Upper lobe of left lung (tissue), 4 donors: ENCODE results near the gene CASQ2.

ENCODE experiments used
- CTCF ChIP-seq, 6 experiments: fragments of 450-650 bp in 4 of 6; fragments of 200-600 bp in 2 of 6; sonication (generic) in 2 of 6; IDR thresholded peaks; one replicate each; pipeline ENCODE4 v1.5.1; 2016 to 2019; ENCODE audit warnings: antibody characterized with exemption in 6 of 6
- EP300 ChIP-seq, 4 donors: sonication (generic); formaldehyde crosslinking; IDR thresholded peaks; one replicate each; pipeline ENCODE4 v1.5.1; 2017; ENCODE audit warnings: antibody characterized with exemption in 4 of 4, control low read depth in 2 of 4

GRCh38 chr1:115744646-115745275, 23.8 kb downstream of the CASQ2 start:
- TF ChIP-seq EP300 (IDR thresholded peaks at IDR 0.05) (no peak), CTCF (IDR thresholded peaks at IDR 0.05) (no peak)
